NCI-H2227 treated with DMSO at 0.1 percent for 48 hours (cell line): ENCODE measurements around the gene PPFIA4.

Experiments
- DNase-seq: peaks from one replicate; lab custom pipeline; 2025; lab: John Stamatoyannopoulos, UW

The PPFIA4 gene

GRCh38 chr1:203059485-203059884 is 33.2 kb downstream of the PPFIA4 start:
- no peak for DNase-seq

DNA sequence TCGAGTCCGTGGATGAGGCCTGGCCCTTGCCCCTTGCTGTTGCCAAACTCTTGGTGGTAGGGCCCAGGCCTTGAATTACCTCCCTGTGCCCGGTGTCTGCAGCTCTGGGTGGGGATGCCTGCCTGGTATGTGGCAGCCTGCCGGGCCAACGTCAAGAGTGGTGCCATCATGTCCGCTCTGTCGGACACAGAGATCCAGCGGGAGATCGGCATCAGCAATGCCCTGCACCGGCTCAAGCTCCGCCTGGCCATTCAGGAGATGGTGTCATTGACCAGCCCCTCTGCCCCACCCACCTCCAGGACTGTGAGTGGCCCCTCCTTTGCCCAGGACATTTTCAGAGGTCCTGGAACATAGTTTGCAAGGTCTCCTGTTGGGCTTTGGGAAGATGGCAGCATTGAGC is 33.8 kb downstream of the PPFIA4 start:
- DNase-seq, result no peak

- no peak for DNase-seq
Measured at GRCh38 chr1:203063287-203063686, 37.0 kb downstream of the PPFIA4 start.

DNA sequence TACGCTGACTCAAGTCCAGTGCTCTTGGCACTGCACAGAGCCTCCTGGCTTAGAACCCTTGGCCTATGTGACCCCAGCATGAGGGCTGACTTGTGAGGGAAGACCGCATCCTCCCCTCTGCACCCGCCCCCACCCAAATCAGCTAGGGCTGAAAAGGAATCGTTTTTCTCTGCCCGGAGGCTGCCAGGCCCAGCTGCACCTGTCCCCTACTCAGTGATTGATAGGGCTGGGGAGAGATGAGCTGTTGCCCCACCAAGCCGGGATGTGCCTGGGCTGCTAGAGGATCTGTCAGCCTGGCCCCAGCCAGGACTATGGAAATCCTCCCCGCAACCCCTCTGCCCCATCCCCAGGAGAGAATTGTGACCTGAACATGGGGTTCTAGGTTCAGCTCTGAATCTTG is 38.9 kb downstream of the PPFIA4 start:
- DNase-seq, result no peak

GRCh38 chr1:203065986-203066385 is 39.7 kb downstream of the PPFIA4 start:
- no peak for DNase-seq

- DNase-seq, result no peak
Measured at GRCh38 chr1:203066965-203067364, 40.7 kb downstream of the PPFIA4 start.

DNA sequence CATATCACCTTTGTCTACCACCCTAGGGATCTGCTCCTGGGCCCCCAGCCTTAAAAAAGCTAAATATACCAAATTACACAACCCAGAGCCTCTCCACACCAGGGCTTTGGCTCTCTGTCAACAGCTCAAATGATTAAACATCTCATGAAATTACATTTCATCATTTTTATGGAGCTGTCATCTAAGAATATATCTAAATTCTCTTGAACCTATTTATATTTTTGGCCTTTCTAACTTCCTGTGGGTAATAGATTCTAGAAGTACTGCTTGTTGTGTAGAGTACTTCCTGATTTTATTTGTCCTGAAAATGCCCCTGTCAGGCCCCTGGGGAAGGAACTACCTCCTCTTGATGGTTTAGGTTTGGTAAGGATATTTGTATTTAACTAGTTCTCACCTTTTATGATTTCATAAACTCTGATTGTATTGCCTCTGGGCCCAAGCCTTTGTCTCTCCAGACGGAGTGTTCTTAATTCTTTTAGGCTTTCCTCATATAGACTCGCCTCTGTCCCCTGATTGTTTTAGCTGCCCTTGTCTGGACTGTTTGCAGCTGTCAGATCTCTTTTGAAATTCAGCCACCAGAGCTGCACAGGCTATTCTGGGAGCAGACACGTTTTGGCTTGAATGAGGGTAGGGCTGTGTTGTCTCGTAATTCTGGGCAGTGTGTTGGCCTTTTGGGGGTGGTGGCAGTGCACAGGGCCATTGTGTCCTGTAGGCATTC is 42.9 kb downstream of the PPFIA4 start:
- no peak for DNase-seq

- DNase-seq, result no peak
Measured at GRCh38 chr1:203072002-203072602, 45.8 kb downstream of the PPFIA4 start.

- DNase-seq, result no peak
Measured at GRCh38 chr1:203072911-203073310, 46.6 kb downstream of the PPFIA4 start.

DNA sequence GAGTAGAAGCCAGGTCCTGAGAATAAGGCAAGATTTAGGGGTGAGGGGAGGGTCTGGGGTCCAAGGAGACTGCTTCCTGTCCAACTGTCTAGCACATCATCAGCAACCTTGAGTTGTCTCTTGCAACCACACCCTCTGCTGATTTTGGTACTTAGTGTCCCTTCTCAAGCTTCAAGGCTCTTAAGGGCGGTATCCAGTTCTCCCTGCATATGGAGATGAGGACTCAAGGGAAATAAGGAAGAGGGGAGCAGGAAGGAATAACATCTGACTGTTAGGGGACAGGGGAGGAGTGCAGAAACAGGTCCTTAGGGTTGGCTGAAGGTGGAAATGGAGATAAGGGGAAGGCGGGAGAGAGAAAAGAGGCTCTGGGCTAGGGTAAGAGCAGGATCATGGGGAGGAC is 47.2 kb downstream of the PPFIA4 start:
- no peak for DNase-seq

GRCh38 chr1:203074610-203075009 is 48.3 kb downstream of the PPFIA4 start:
- no peak for DNase-seq

DNA sequence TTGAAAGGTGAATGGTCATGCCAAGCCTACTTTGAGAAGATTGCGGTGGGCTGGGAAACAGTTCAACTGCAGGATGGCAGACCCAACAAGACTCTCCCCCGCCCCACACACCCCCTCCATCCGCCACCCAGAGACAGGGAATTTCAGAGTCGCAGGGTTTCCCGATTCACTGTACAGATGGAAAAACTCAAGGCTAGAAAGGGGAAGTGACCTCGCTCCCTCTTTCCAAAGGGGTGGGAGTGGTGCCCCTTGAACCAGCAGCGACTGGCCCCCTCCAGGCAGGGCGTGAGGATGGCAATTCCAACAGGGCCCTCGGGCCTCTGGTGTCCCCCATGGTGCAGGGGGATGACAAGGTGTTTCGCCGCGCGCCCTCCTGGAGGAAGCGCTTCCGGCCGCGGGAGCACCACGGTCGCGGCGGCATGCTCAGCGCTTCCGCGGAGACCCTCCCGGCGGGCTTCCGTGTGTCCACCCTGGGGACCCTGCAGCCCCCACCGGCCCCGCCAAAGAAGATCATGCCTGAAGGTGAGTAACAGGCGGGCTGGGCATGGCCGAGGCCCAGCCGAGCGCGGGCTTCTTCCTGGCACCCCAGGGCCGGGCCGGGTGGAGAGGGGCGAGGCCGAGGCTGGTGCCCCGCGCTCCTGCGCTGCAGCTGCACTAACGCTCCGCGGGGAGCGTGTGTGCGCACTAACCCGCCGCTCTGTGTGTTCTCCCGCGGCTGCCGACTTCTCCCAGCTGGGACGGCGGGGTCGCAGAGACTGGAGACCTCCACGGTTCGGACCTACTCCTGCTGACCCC is 49.1 kb downstream of the PPFIA4 start:
- DNase-seq, result no peak

DNA sequence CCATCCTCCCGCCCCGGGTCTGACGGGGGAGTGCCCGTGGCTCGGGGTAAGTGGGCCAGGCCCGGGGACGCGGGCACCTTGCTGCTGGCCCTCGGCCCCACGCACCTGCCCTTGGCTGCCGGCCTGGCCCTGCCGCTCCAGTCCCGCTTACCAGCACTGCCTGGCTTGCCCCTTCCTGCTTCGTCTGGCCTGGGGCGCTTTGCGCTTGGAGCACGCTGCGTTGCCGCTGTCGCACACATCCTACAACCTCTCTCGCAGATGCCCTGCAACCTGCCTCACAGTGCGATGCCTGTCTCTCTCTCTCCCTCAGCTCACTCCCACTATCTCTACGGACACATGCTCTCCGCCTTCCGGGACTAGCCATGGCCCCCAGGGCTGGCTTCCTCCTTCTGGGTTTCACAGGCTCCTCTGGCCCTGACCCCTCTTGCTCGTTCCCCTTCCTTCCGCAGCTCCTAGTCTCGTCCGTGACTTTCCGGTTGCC is 49.8 kb downstream of the PPFIA4 start:
- DNase-seq, result no peak

DNA sequence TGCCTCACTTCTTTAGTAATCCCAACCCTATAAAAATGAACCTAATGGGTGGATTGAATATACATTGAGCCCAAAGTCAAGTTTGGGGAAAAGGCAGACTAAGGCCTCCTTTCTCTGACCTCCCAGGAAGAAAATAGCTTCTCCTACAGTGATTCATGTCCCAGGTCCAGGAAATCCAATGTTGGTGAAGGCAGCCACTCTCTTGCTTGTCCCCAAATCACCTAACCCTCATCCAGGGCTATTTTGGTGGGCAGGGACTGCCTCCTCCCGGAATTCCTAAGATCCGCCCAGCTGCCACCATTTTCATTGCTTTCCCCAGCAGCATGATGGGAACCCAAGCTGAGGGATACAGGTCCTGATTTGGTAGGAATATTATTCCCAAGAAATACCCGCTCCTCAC is 51.1 kb downstream of the PPFIA4 start:
- no peak for DNase-seq

DNA sequence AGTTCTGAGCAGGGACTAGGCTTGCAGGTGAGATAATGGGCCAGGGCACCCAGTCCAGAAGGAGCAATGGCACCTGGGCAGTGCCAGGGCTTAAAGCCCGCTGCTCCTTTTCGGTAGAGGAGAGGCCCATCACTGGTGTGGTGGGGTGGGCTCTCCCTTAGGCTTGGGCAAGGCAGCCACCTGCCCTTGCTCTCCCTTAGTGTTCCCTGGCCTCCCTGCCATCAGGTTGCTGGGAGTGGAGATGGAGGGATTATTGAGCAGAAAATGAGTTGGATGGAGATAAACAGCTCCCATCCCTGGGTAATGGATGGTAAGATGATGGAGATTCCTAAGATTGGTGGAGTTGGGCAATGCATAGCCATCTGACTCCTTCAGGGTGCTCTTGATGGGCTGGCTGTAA is 51.7 kb downstream of the PPFIA4 start:
- DNase-seq, result no peak

DNA sequence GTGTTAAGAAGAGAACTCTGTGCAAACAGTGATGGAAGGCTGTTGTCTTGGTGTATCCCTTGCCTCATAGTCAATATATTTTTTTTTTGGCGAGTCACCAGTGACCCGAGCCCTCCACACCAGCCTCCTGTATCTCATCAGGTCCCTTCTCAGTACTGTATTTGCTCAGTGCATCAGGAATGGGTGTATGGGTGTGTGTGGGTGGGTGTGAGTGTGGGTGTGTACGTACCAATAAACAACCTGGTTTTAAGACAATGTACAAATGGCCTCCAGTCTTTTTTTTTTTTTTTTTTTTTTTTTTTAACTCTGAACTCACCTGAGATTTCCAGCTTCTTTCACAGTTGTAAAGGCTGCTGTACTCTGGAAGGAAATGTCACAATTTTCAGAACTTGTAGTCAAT is 52.2 kb downstream of the PPFIA4 start:
- no peak for DNase-seq

DNA sequence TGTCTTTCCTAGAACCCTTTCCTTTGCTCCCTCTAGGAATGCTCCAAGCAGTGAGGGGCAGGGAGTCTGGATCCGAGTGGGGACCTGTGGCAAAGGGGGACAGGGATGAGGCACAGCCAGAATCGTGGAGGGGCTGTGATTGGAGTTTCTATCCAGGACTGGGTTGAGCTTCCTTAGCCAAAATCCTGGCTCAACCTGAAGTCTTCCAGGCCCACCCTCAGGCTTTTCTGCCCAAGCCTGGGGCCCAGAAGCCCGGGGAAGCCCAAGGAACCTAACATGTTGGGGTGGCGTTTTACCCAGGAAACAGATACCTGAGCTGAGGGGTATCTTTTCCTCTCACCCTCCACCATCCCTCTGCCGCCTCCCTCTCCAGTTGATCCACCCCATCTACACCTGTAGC is 54.2 kb downstream of the PPFIA4 start:
- no peak for DNase-seq

GRCh38 chr1:203081465-203082230 is 55.4 kb downstream of the PPFIA4 start:
- DNase-seq, result no peak

- DNase-seq, result no peak
Measured at GRCh38 chr1:203082231-203082505, 55.9 kb downstream of the PPFIA4 start.

GRCh38 chr1:203082571-203083462 is 56.5 kb downstream of the PPFIA4 start:
- no peak for DNase-seq

DNA sequence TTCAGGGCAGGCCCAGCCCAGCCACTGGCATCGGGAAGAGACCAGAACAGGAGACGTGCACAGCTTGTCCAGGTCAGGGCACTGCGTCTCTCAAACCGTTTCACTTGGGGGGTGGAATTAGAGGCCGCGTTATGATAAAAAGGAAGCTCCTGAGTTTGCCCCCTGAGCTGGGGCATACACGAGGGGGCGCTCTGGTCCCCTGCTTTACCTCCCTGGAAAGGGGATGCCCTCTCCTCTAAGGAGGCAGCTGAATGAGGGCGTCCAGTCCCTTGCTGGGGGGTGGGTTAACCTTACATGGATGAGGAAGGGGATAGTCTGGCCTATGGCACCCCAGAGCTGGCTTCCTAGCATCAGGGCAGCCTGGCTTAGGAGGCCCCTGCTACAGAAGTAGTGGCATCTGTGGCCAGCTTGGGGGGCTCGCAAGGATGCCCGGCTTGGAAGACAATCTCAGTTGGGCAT is 57.2 kb downstream of the PPFIA4 start:
- DNase-seq, result no peak
